Measurements from ENCODE around the gene HIP1.

HIP1 gene

DNA sequence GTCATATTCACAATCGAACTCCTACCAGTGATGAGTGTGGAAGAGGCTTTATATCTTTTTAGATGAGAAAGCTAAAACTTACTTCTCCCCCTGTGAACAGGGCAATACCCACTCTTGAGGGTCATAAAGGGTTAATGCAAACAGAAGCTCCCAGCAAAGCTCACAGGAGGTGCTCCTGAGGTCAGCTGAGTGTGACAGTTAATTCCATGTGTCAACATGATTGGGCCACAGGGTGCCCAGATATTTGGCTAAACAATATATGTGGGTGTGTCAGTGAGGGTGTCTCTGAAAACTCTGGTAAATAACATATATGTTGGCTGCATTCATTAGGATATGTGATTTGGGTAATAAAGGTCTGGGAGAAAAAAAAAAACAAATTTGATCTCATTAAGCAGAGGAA is 86.0 kb downstream of the HIP1 start:
- TF ChIP-seq, protein P1, sequence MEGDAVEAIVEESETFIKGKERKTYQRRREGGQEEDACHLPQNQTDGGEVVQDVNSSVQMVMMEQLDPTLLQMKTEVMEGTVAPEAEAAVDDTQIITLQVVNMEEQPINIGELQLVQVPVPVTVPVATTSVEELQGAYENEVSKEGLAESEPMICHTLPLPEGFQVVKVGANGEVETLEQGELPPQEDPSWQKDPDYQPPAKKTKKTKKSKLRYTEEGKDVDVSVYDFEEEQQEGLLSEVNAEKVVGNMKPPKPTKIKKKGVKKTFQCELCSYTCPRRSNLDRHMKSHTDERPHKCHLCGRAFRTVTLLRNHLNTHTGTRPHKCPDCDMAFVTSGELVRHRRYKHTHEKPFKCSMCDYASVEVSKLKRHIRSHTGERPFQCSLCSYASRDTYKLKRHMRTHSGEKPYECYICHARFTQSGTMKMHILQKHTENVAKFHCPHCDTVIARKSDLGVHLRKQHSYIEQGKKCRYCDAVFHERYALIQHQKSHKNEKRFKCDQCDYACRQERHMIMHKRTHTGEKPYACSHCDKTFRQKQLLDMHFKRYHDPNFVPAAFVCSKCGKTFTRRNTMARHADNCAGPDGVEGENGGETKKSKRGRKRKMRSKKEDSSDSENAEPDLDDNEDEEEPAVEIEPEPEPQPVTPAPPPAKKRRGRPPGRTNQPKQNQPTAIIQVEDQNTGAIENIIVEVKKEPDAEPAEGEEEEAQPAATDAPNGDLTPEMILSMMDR (IDR thresholded peaks at IDR 0.05; ENCODE audit: low read depth, low read length, missing control alignments) = no peak
- DNase-seq (ENCODE audit: low read depth) = no peak
- H3K4me3 ChIP-seq (ENCODE audit: low read depth, low read length) = no peak overlapping the region

DNA sequence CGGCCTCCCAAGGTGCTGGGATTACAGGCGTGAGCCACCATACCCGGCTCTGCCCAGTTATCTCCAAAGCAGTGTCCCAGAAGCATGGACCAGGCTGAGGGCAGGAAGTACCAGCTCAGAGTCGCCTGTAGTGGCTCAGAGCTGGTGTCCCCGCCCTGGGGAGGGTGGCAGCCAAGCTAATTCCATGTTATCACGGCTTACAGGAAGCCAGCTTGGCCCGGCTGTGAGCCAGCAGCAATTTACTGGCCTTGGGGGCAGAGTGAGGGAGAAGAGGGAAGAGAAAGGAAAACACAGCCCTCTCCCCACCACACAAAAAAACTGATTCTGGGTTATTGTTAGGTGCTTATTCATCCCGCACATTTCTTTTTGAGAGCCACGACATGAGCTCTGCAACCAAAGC is 88.1 kb downstream of the HIP1 start:
- no peak for DNase-seq (ENCODE audit: low read depth)
- TF ChIP-seq, protein P1 (IDR thresholded peaks at IDR 0.05; ENCODE audit: low read depth, low read length, missing control alignments) = no peak
- no peak overlapping the region for H3K4me3 ChIP-seq (ENCODE audit: low read depth, low read length)

GRCh38 chr7:75650062-75650461 is 88.7 kb downstream of the HIP1 start:
- TF ChIP-seq, protein P1 (IDR thresholded peaks at IDR 0.05; ENCODE audit: low read depth, low read length, missing control alignments) = no peak
- H3K4me3 ChIP-seq (ENCODE audit: low read depth, low read length) = no peak overlapping the region
- no peak for DNase-seq (ENCODE audit: low read depth)

- no peak for DNase-seq (ENCODE audit: low read depth)
- TF ChIP-seq, protein P1 (IDR thresholded peaks at IDR 0.05; ENCODE audit: low read depth, low read length, missing control alignments) = no peak
- no peak overlapping the region for H3K4me3 ChIP-seq (ENCODE audit: low read depth, low read length)
Observed at GRCh38 chr7:75649462-75649861, 89.3 kb downstream of the HIP1 start.

DNA sequence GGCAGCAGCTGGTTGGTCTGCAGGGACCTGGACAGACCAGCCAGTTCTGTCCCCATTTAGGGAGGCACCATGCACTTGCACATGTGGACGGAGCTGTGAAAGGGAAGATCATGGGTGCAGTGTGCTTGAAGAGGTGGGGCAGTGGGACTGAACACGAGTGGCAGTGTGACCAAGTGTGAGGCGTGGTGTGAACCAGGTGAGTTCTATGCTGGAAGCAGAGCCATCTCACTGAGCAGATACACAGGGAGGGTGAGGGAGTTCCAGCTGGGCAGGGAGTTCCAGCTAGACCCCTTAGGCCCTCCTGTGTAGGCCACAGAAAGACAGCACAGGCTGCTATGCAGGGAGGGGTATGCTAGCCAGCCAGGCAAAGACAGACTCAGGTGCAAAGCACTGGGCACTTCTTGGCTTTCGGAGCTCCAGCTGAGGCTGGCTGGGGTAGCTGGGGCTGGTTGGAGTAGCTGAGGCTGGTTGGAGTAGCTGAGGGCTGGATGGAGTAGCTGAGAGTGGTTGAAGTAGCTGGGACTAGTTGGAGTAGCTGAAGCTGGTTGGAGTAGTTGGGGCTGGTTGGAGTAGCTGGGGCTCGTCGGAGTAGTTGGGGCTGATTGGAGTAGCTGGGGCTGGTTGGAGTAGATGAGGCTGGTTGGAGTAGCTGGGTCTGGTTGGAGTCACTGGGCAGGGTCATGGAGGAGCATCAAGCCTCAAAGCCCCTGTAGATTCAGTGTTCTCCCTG is 90.9 kb downstream of the HIP1 start:
- TF ChIP-seq, protein P1 (IDR thresholded peaks at IDR 0.05; ENCODE audit: low read depth, low read length, missing control alignments) = no peak
- DNase-seq (ENCODE audit: low read depth) = no peak
- no peak overlapping the region for H3K4me3 ChIP-seq (ENCODE audit: low read depth, low read length)

DNA sequence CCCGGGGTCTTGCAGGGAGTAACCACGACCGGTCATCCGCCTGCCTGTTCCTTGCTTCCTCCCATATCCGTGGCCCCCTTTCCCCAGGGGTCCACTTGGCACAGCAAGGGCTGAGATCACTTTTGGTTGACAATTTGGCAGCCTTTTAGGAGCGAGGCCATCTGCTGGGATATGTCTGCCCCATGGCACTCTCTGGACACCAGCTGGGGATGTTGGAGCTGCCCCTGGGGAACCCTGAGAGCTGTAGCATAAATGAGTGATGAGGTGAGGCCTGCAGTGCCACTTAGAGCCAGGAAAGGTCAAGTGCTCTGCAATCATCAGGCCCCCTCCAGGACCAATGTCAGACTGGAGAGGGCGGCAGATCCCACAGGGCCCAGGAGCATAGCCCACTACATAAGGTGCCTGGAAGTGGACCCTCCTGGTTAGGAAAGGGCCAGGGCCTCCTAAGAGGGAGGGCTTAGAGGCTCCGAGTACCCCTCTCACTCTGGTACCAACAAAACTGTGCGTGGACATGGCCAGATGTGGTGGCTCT is 92.1 kb downstream of the HIP1 start:
- TF ChIP-seq, protein P1 (IDR thresholded peaks at IDR 0.05; ENCODE audit: low read depth, low read length, missing control alignments) = no peak
- no peak overlapping the region for H3K4me3 ChIP-seq (ENCODE audit: low read depth, low read length)
- no peak for DNase-seq (ENCODE audit: low read depth)

- DNase-seq (ENCODE audit: low read depth) = no peak
- no peak overlapping the region for H3K4me3 ChIP-seq (ENCODE audit: low read depth, low read length)
- TF ChIP-seq, protein P1 (IDR thresholded peaks at IDR 0.05; ENCODE audit: low read depth, low read length, missing control alignments) = no peak
Observed at GRCh38 chr7:75645570-75645969, 93.2 kb downstream of the HIP1 start.

All from GM12864 (cell line).